HepG2 (cell line): ENCODE data around the gene KISS1R. TPM values are rescaled to one million over a fixed set of nuclear protein-coding genes. Genes with fewer than 3 reads are reported as not detected.

Experiments
- CC2D1A ChIP-seq: sonication (generic); formaldehyde crosslinking; IDR thresholded peaks from 2 replicates; pipeline ENCODE4 v1.8.1; 2023; ENCODE audit warnings: mild to moderate bottlenecking, missing genetic modification reagents
- KAT7 ChIP-seq: IDR thresholded peaks from 2 replicates; pipeline ENCODE4 v1.6.1; 2018; ENCODE audit warnings: borderline replicate concordance, missing compliant biosample characterization
- ZC3H4 ChIP-seq: sonication (generic); formaldehyde crosslinking; IDR thresholded peaks from 2 replicates; pipeline ENCODE4 v1.4.0; 2020; ENCODE audit warnings: missing genetic modification reagents, borderline replicate concordance
- ZNF503 ChIP-seq: sonication (generic); formaldehyde crosslinking; IDR thresholded peaks from 2 replicates; pipeline ENCODE4 v1.4.0; 2020; ENCODE audit warnings: missing genetic modification reagents
- ZNF549 ChIP-seq: sonication (generic); formaldehyde crosslinking; IDR thresholded peaks from 2 replicates; pipeline ENCODE4 v1.5.0; 2020; ENCODE audit warnings: missing genetic modification reagents
- ZNF607 ChIP-seq: sonication (generic); formaldehyde crosslinking; IDR thresholded peaks from 2 replicates; pipeline ENCODE4 v1.5.1; 2020; ENCODE audit warnings: missing genetic modification reagents, mild to moderate bottlenecking, borderline replicate concordance
- ZUFSP ChIP-seq: sonication (generic); formaldehyde crosslinking; IDR thresholded peaks from 2 replicates; pipeline ENCODE4 v1.9.0; 2021; ENCODE audit warnings: missing genetic modification reagents, mild to moderate bottlenecking, borderline replicate concordance
- polyA plus RNA-seq, 8 experiments: library from polyadenylated mRNA; depleted of rRNA in 3 of 8; stranded (reverse) in 7 of 8; unstranded in 1 of 8; fragments of >200 nt; fragmentation: Illumina TruSeq in 4 of 8; extraction: Trizol in 4 of 8; gene quantifications; 2 replicates each; pipeline versions ENCODE4 v1.2.1 to v1.2.3, GENCODE V29; 2011 to 2016; ENCODE audit warnings: low read depth in 4 of 8, missing spikeins in 1 of 8, mixed read lengths in 1 of 8; ENCODE audit not compliant: insufficient read depth in 1 of 8
- total RNA-seq, 5 experiments: library from RNA; depleted of rRNA; stranded (reverse); fragments of >200 nt; fragmentation: Illumina TruSeq; extraction: Trizol; gene quantifications; 2 replicates each; pipeline ENCODE4 v1.2.3, GENCODE V29; 2016; ENCODE audit warnings: low read depth in 1 of 5
- TF ChIP-seq, protein P1 (sequence below): sonication (generic); formaldehyde crosslinking; IDR thresholded peaks from 2 replicates; pipeline ENCODE4 v1.4.0; 2020; ENCODE audit warnings: missing genetic modification reagents, borderline replicate concordance
- TF ChIP-seq, protein P2 (sequence below): sonication (generic); formaldehyde crosslinking; IDR thresholded peaks from 2 replicates; pipeline ENCODE4 v1.4.0; 2020; ENCODE audit warnings: mild to moderate bottlenecking, missing genetic modification reagents
- TF ChIP-seq, protein P3 (sequence below): sonication (generic); formaldehyde crosslinking; conservative IDR thresholded peaks from 2 replicates; pipeline ENCODE4 v1.4.0; 2020; ENCODE audit warnings: missing genetic modification reagents

Gene KISS1R
- total and polyA plus RNA-seq, 2 of the 13 experiments (the other 11 are each of a cell fraction or from before 2014, with no cell fraction given), result 1.1 to 10.2 TPM

GRCh38 chr19:952680-953444 lies 35.7 kb downstream of the KISS1R start (continued):
- TF ChIP-seq KAT7 (CRISPR knock-in tag) (peak; percentile 71; the same call in 1 of the 2 replicates), ZNF549 (CRISPR knock-in tag) (no peak), CC2D1A (CRISPR knock-in tag) (no peak), ZNF607 (CRISPR knock-in tag) (no peak), ZC3H4 (CRISPR knock-in tag) (peak; percentile 69; the same call in 1 of the 2 replicates), ZNF503 (CRISPR knock-in tag) (peak; percentile 99), ZUFSP (CRISPR knock-in tag) (no peak)
- TF ChIP-seq, protein P1, sequence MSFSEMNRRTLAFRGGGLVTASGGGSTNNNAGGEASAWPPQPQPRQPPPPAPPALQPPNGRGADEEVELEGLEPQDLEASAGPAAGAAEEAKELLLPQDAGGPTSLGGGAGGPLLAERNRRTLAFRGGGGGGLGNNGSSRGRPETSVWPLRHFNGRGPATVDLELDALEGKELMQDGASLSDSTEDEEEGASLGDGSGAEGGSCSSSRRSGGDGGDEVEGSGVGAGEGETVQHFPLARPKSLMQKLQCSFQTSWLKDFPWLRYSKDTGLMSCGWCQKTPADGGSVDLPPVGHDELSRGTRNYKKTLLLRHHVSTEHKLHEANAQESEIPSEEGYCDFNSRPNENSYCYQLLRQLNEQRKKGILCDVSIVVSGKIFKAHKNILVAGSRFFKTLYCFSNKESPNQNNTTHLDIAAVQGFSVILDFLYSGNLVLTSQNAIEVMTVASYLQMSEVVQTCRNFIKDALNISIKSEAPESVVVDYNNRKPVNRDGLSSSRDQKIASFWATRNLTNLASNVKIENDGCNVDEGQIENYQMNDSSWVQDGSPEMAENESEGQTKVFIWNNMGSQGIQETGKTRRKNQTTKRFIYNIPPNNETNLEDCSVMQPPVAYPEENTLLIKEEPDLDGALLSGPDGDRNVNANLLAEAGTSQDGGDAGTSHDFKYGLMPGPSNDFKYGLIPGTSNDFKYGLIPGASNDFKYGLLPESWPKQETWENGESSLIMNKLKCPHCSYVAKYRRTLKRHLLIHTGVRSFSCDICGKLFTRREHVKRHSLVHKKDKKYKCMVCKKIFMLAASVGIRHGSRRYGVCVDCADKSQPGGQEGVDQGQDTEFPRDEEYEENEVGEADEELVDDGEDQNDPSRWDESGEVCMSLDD (CRISPR knock-in tag), result peak; percentile 97
- TF ChIP-seq, protein P2, sequence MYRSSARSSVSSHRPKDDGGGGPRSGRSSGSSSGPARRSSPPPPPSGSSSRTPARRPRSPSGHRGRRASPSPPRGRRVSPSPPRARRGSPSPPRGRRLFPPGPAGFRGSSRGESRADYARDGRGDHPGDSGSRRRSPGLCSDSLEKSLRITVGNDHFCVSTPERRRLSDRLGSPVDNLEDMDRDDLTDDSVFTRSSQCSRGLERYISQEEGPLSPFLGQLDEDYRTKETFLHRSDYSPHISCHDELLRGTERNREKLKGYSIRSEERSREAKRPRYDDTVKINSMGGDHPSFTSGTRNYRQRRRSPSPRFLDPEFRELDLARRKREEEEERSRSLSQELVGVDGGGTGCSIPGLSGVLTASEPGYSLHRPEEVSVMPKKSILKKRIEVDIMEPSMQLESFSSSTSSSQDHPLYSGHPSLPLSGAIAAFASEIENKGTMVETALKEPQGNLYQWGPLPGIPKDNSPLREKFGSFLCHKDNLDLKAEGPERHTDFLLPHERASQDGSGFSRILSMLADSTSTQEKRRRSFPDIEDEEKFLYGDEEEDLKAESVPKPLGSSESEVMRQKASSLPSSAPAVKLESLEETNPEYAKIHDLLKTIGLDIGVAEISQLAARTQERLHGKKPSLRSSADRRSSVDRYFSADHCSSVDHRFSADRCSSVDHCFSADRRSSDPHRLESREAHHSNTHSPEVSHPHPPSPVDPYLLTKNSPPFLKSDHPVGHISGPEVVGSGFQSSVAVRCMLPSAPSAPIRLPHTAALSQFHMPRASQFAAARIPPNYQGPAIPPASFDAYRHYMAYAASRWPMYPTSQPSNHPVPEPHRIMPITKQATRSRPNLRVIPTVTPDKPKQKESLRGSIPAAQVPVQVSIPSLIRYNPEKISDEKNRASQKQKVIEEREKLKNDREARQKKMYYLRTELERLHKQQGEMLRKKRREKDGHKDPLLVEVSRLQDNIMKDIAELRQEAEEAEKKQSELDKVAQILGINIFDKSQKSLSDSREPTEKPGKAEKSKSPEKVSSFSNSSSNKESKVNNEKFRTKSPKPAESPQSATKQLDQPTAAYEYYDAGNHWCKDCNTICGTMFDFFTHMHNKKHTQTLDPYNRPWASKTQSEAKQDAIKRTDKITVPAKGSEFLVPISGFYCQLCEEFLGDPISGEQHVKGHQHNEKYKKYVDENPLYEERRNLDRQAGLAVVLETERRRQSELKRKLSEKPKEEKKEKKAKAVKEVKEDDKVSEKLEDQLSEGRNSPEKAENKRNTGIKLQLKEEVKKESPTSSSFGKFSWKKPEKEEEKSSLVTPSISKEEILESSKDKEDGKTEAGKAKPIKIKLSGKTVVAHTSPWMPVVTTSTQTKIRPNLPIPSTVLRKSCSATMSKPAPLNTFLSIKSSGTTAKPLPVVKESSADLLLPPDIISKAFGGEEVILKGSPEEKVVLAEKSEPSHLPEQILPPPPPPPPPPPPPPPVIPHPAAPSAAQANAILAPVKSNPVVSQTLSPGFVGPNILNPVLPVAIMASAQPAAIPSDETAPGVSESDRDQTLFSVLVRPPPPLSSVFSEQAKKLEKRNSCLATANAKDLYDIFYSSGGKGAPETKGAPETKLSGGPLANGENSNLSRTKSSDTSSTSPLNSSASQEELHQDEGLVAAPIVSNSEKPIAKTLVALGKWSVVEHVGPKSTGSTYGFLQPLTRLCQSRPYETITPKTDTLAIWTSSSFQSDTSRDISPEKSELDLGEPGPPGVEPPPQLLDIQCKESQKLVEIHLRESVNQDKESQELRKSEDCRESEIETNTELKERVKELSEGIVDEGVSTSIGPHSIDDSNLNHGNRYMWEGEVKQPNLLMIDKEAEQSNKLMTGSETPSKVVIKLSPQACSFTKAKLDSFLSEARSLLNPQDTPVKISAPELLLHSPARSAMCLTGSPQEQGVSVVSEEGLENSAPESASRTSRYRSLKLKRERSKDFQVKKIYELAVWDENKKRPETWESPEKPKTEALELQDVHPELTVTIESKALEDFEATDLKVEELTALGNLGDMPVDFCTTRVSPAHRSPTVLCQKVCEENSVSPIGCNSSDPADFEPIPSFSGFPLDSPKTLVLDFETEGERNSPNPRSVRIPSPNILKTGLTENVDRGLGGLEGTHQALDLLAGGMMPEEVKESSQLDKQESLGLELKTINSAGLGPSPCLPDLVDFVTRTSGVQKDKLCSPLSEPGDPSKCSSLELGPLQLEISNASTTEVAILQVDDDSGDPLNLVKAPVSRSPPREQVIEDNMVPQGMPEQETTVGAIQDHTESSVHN (CRISPR knock-in tag), result no peak
- TF ChIP-seq, protein P3, sequence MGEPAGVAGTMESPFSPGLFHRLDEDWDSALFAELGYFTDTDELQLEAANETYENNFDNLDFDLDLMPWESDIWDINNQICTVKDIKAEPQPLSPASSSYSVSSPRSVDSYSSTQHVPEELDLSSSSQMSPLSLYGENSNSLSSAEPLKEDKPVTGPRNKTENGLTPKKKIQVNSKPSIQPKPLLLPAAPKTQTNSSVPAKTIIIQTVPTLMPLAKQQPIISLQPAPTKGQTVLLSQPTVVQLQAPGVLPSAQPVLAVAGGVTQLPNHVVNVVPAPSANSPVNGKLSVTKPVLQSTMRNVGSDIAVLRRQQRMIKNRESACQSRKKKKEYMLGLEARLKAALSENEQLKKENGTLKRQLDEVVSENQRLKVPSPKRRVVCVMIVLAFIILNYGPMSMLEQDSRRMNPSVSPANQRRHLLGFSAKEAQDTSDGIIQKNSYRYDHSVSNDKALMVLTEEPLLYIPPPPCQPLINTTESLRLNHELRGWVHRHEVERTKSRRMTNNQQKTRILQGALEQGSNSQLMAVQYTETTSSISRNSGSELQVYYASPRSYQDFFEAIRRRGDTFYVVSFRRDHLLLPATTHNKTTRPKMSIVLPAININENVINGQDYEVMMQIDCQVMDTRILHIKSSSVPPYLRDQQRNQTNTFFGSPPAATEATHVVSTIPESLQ, result no peak
